Parathyroid adenoma (tissue), 2 donors: ENCODE measurements around the gene NR3C2.
A peak's percentile ranks its signal among the peaks of the same experiment; 100 is the strongest.

Source experiments
- H2AFZ ChIP-seq: fragments of 300-600 bp; sonication (generic); one replicate; pipeline ENCODE4 v1.7.0; 2017; ENCODE audit warnings: antibody characterized with exemption, mild to moderate bottlenecking
- H3K27ac ChIP-seq: fragments of 300-600 bp; sonication (generic); one replicate; pipeline ENCODE4 v1.7.0; 2017
- H3K27me3 ChIP-seq: fragments of 300-600 bp; sonication (generic); one replicate; pipeline ENCODE4 v1.7.0; 2017; ENCODE audit warnings: low read length; ENCODE audit not compliant: control insufficient read depth, insufficient read depth
- H3K36me3 ChIP-seq: fragments of 300-600 bp; sonication (generic); one replicate; pipeline ENCODE4 v1.7.0; 2017; ENCODE audit warnings: low read length; ENCODE audit not compliant: control insufficient read depth, insufficient read depth
- H3K4me1 ChIP-seq: fragments of 300-600 bp; sonication (generic); one replicate; pipeline ENCODE4 v1.7.0; 2017; ENCODE audit warnings: control low read depth
- H3K4me2 ChIP-seq: fragments of 300-600 bp; sonication (generic); one replicate; pipeline ENCODE4 v1.7.0; 2017; ENCODE audit warnings: low read length
- H3K4me3 ChIP-seq: fragments of 300-600 bp; sonication (generic); one replicate; pipeline ENCODE4 v1.7.0; 2017; ENCODE audit warnings: low read depth, low read length
- H3K79me2 ChIP-seq: fragments of 300-600 bp; sonication (generic); one replicate; pipeline ENCODE4 v1.7.0; 2017; ENCODE audit warnings: control low read depth
- H3K9ac ChIP-seq: fragments of 300-600 bp; sonication (generic); one replicate; pipeline ENCODE4 v1.7.0; 2017; ENCODE audit warnings: mild to moderate bottlenecking
- H3K9me3 ChIP-seq: fragments of 300-600 bp; sonication (generic); one replicate; pipeline ENCODE4 v1.7.0; 2017; ENCODE audit warnings: low read length; ENCODE audit not compliant: control insufficient read depth
- TF ChIP-seq, protein P1 (sequence below): fragments of 300-600 bp; sonication (generic); IDR thresholded peaks from one replicate; pipeline ENCODE4 v1.7.0; 2017; ENCODE audit warnings: antibody characterized with exemption, mild to moderate bottlenecking
- donor health status: primary hyperparathyroidism.

Gene NR3C2

DNA sequence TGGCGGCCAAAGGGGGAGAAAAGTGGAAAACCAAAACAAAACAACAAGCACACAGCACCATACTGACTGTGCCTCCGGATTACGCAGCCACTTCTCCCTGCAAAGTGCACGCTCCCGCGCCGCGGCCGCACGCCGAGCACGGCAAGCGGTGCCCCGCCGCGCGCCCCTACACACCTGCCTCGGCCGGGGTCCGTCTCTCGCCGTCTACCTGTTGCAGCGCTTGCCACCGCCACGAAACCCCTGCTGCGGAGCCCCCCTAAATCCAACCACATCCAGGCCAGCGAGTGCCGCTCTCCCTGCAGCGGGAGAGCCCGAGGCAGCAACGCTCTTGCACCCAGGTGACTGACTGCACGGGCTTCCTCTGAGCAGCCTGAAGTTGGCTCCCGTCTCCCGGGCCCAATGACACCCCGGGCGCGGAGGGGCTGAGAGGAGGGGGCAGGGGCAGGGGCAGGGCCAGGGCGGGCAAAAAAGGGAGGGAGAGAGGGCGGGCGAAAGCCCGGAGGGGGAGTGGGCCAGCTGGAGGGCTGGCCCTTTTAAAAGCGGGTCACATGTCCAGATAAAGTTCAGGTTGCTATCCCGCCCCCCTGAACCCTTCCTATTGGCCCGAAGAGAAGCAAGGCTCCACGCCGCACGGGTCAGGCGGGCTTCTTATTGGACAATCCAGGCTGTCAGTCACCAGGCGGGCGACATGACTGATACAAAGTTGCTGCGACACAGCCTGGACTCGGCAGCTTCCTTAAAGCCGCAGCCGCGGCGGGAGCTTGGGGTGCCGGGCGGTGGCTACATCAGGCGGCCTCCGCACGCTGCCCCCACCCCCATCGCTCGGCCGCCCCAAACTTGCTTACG lies at the start of gene NR3C2:
TSS of gene NR3C2 (minus strand) at position 429 of the 846 bp plus-strand sequence.
- peak within 1 kb of the TSS; percentile 76 for H3K4me3 ChIP-seq
- H3K36me3 ChIP-seq: no peaks in the 10 kb centered on the region
- peak within 1 kb of the TSS; percentile 80 for H3K9ac ChIP-seq
- peak within 1 kb of the TSS; percentile 79 for H3K4me2 ChIP-seq
- H3K27ac ChIP-seq: peak within 1 kb of the TSS; percentile 97
- no peaks in the 10 kb centered on the region for H3K27me3 ChIP-seq
- no peaks in the 10 kb centered on the region for H3K4me1 ChIP-seq
- TF ChIP-seq, protein P1, sequence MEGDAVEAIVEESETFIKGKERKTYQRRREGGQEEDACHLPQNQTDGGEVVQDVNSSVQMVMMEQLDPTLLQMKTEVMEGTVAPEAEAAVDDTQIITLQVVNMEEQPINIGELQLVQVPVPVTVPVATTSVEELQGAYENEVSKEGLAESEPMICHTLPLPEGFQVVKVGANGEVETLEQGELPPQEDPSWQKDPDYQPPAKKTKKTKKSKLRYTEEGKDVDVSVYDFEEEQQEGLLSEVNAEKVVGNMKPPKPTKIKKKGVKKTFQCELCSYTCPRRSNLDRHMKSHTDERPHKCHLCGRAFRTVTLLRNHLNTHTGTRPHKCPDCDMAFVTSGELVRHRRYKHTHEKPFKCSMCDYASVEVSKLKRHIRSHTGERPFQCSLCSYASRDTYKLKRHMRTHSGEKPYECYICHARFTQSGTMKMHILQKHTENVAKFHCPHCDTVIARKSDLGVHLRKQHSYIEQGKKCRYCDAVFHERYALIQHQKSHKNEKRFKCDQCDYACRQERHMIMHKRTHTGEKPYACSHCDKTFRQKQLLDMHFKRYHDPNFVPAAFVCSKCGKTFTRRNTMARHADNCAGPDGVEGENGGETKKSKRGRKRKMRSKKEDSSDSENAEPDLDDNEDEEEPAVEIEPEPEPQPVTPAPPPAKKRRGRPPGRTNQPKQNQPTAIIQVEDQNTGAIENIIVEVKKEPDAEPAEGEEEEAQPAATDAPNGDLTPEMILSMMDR: no peak
- peak within 1 kb of the TSS; percentile 90 for H2AFZ ChIP-seq
- H3K79me2 ChIP-seq: peaks cover 10% of the 10 kb centered on the region
- H3K9me3 ChIP-seq: no peaks in the 10 kb centered on the region

GRCh38 chr4:148487181-148487580 lies 45.0 kb upstream of the NR3C2 start:
- Histone ChIP-seq H3K27ac (no peak overlapping the region), H3K4me2 (no peak overlapping the region), H3K27me3 (no peaks in the 10 kb centered on the region), H3K4me1 (no peaks in the 10 kb centered on the region), H3K4me3 (no peak overlapping the region), H3K9ac (no peak overlapping the region), H3K9me3 (no peaks in the 10 kb centered on the region), H2AFZ (no peak overlapping the region), H3K36me3 (no peaks in the 10 kb centered on the region), H3K79me2 (no peaks in the 10 kb centered on the region)
- TF ChIP-seq, protein P1: no peak

- H3K4me2 ChIP-seq: peak overlapping the region; percentile 6
- H3K79me2 ChIP-seq: no peaks in the 10 kb centered on the region
- H3K27me3 ChIP-seq: no peaks in the 10 kb centered on the region
- H3K4me3 ChIP-seq: no peak overlapping the region
- H2AFZ ChIP-seq: no peak overlapping the region
- no peak overlapping the region for H3K27ac ChIP-seq
- H3K9ac ChIP-seq: no peak overlapping the region
- H3K36me3 ChIP-seq: no peaks in the 10 kb centered on the region
- H3K4me1 ChIP-seq: no peaks in the 10 kb centered on the region
- TF ChIP-seq, protein P1: no peak
- no peaks in the 10 kb centered on the region for H3K9me3 ChIP-seq
Observed at GRCh38 chr4:148481636-148482035, 39.4 kb upstream of the NR3C2 start.

GRCh38 chr4:148477276-148477675 lies 35.1 kb upstream of the NR3C2 start:
- Histone ChIP-seq H3K36me3 (no peaks in the 10 kb centered on the region), H3K9ac (no peak overlapping the region), H3K4me2 (no peak overlapping the region), H3K27ac (no peak overlapping the region), H3K4me3 (no peak overlapping the region), H3K4me1 (no peaks in the 10 kb centered on the region), H3K27me3 (no peaks in the 10 kb centered on the region), H3K79me2 (no peaks in the 10 kb centered on the region), H3K9me3 (no peaks in the 10 kb centered on the region), H2AFZ (no peak overlapping the region)
- TF ChIP-seq, protein P1: no peak

GRCh38 chr4:148469938-148470337 lies 27.7 kb upstream of the NR3C2 start:
- H3K27ac ChIP-seq: no peak overlapping the region
- H3K27me3 ChIP-seq: no peaks in the 10 kb centered on the region
- no peak overlapping the region for H3K4me2 ChIP-seq
- H3K4me1 ChIP-seq: no peaks in the 10 kb centered on the region
- H2AFZ ChIP-seq: no peak overlapping the region
- no peaks in the 10 kb centered on the region for H3K79me2 ChIP-seq
- TF ChIP-seq, protein P1: no peak
- no peak overlapping the region for H3K4me3 ChIP-seq
- no peak overlapping the region for H3K9ac ChIP-seq
- H3K9me3 ChIP-seq: no peaks in the 10 kb centered on the region
- no peaks in the 10 kb centered on the region for H3K36me3 ChIP-seq
